Left lung (tissue), 10 donors: ENCODE measurements around the gene NAT9. TPM values are rescaled to one million over a fixed set of nuclear protein-coding genes. Genes with fewer than 3 reads are reported as not detected.
A peak's percentile ranks its signal among the peaks of the same experiment; 100 is the strongest.

Experiments
- ATAC-seq: fragments of 200-7000 bp; cut with Tn5 transposase; one replicate; pipeline ENCODE4 v1.9.1; 2020; ENCODE audit warnings: moderate library complexity
- DNase-seq, 4 donors: peaks; one replicate each; pipeline ENCODE4 v3.0.0-alpha.2; 2013 to 2020
- H3K27ac ChIP-seq, 2 donors: fragments of 200-600 bp; sonication (generic) in 1 of 2; one replicate each; pipeline versions ENCODE4 v1.5.0 to v1.8.0; 2020 to 2021
- H3K27me3 ChIP-seq, 2 donors: fragments of 200-600 bp; sonication (generic) in 1 of 2; one replicate each; pipeline versions ENCODE4 v1.5.0 to v1.8.0; 2020 to 2021
- H3K36me3 ChIP-seq, 2 donors: fragments of 200-600 bp; sonication (generic) in 1 of 2; one replicate each; pipeline versions ENCODE4 v1.5.0 to v1.8.0; 2020 to 2021
- H3K4me1 ChIP-seq, 2 donors: fragments of 200-600 bp; one replicate each; pipeline ENCODE4 v1.8.0; 2021
- H3K4me3 ChIP-seq, 2 donors: fragments of 200-600 bp; sonication (generic) in 1 of 2; one replicate each; pipeline versions ENCODE4 v1.5.0 to v1.8.0; 2020 to 2021; ENCODE audit warnings: mild to moderate bottlenecking in 1 of 2
- H3K9me3 ChIP-seq, 2 donors: fragments of 200-600 bp; sonication (generic) in 1 of 2; one replicate each; pipeline versions ENCODE4 v1.5.0 to v1.8.0; 2020 to 2021
- CTCF ChIP-seq, 2 donors: fragments of 200-600 bp; sonication (generic) in 1 of 2; IDR thresholded peaks; one replicate each; pipeline versions ENCODE4 v1.5.0 to v1.8.0; 2021; ENCODE audit warnings: antibody characterized with exemption in 2 of 2
- intact Hi-C, 2 donors: fragments of 100-400 bp; cut with DNase I; formaldehyde crosslinking; loops; one replicate each; pipeline versions ENCODE4 v1.11.2 to v1.14.2; 2022
- polyA plus RNA-seq, 6 donors: library from polyadenylated mRNA; unstranded; fragments of 120-200 nt; gene quantifications; one replicate each; pipeline ENCODE4 v1.2.1, GENCODE V29; 2013; ENCODE audit not compliant: insufficient read length in 6 of 6
- total RNA-seq, 2 donors: library from RNA; stranded (reverse); fragmentation: NEBNext Ultra II Directional; extraction: Animal tissue kit (Norgen Biotek cat#: 25700); gene quantifications; one replicate each; pipeline ENCODE4 v1.2.1, GENCODE V29; 2021
- donor health status: DM: no; HTN: yes; CAD: no.
- donor health status: DM: no; HTN: no; CAD: no.

The NAT9 gene
- total and polyA plus RNA-seq, 8 donors, result 40.3 to 52.8 (median 45.5) TPM

- Histone ChIP-seq H3K27me3 (no peaks in the 10 kb centered on the region), H3K27ac (no peak overlapping the region), H3K4me3 (no peak overlapping the region), H3K9me3 (no peaks in the 10 kb centered on the region), H3K4me1 (peaks cover 23 to 77% of the 10 kb centered on the region in 2 donors), H3K36me3 (no peaks in the 10 kb centered on the region)
- TF ChIP-seq CTCF (IDR thresholded peaks at IDR 0.05), result no peak
- DNase-seq, result peak in 1 of 4 donors; percentile 57
- intact Hi-C loops, result no loop called here
- no peak for ATAC-seq
Measured at GRCh38 chr17:74756891-74757290, 19.3 kb downstream of the NAT9 start.

- Histone ChIP-seq H3K4me3 (no peak overlapping the region), H3K9me3 (no peaks in the 10 kb centered on the region), H3K4me1 (peaks cover 23 to 82% of the 10 kb centered on the region in 2 donors), H3K27ac (no peak overlapping the region), H3K27me3 (no peaks in the 10 kb centered on the region), H3K36me3 (no peaks in the 10 kb centered on the region)
- ATAC-seq, result no peak
- TF ChIP-seq CTCF (IDR thresholded peaks at IDR 0.05), result no peak
- peak in 1 of 4 donors; percentile 56 for DNase-seq
- intact Hi-C loops, result no loop called here
Measured at GRCh38 chr17:74755533-74755932, 20.6 kb downstream of the NAT9 start.

GRCh38 chr17:74754832-74755231, 21.3 kb downstream of the NAT9 start:
- H3K27me3 ChIP-seq, result no peaks in the 10 kb centered on the region
- no peak overlapping the region for H3K27ac ChIP-seq
- no peak for TF ChIP-seq CTCF (IDR thresholded peaks at IDR 0.05)
- peaks cover 25 to 82% of the 10 kb centered on the region in 2 donors for H3K4me1 ChIP-seq
- DNase-seq, result peak in 1 of 4 donors; percentile 6
- H3K36me3 ChIP-seq, result no peaks in the 10 kb centered on the region
- no peak overlapping the region for H3K4me3 ChIP-seq
- intact Hi-C loops, result no loop called here
- no peak for ATAC-seq
- H3K9me3 ChIP-seq, result no peaks in the 10 kb centered on the region

- intact Hi-C loops, result no loop called here
- H3K9me3 ChIP-seq, result no peaks in the 10 kb centered on the region
- no peak overlapping the region for H3K4me3 ChIP-seq
- ATAC-seq (no peak), DNase-seq (peak in 1 of 4 donors; percentile 34)
- H3K4me1 ChIP-seq, result peaks cover 13 to 74% of the 10 kb centered on the region in 2 donors
- TF ChIP-seq CTCF (IDR thresholded peaks at IDR 0.05), result no peak
- H3K27ac ChIP-seq, result peak overlapping the region in 1 of 2 donors; percentile 78
- no peaks in the 10 kb centered on the region for H3K36me3 ChIP-seq
- H3K27me3 ChIP-seq, result no peaks in the 10 kb centered on the region
Measured at GRCh38 chr17:74752822-74753401, 23.2 kb downstream of the NAT9 start.

- intact Hi-C loops, result no loop called here
- peaks cover 13 to 74% of the 10 kb centered on the region in 2 donors for H3K4me1 ChIP-seq
- H3K27me3 ChIP-seq, result no peaks in the 10 kb centered on the region
- peak overlapping the region in 1 of 2 donors; percentile 78 for H3K27ac ChIP-seq
- no peaks in the 10 kb centered on the region for H3K9me3 ChIP-seq
- H3K4me3 ChIP-seq, result no peak overlapping the region
- TF ChIP-seq CTCF (IDR thresholded peaks at IDR 0.05), result no peak
- peak in 1 of 4 donors; percentile 28 for DNase-seq
- ATAC-seq, result no peak
- no peaks in the 10 kb centered on the region for H3K36me3 ChIP-seq
Measured at GRCh38 chr17:74752415-74752814, 23.7 kb downstream of the NAT9 start.
